HepG2 (cell line): Measurements from ENCODE around the gene MAP3K19. TPM values are rescaled to one million over a fixed set of nuclear protein-coding genes. Genes with fewer than 3 reads are reported as not detected.
A peak's percentile ranks its signal among the peaks of the same experiment; 100 is the strongest.

Experiments
- CCDC6 ChIP-seq: sonication (generic); formaldehyde crosslinking; IDR thresholded peaks from 2 replicates; pipeline ENCODE4 v1.8.1; 2022; ENCODE audit warnings: mild to moderate bottlenecking, missing genetic modification reagents, moderate library complexity
- HNRNPLL ChIP-seq: fragments of 200-400 bp; formaldehyde crosslinking; IDR thresholded peaks from 2 replicates; pipeline ENCODE4 v1.6.1; 2017; ENCODE audit warnings: mild to moderate bottlenecking, low read depth, low read length; ENCODE audit not compliant: poor library complexity, severe bottlenecking
- KLF12 ChIP-seq: sonication (generic); formaldehyde crosslinking; IDR thresholded peaks from 2 replicates; pipeline ENCODE4 v1.4.0; 2020; ENCODE audit warnings: missing genetic modification reagents, borderline replicate concordance
- MAF1 ChIP-seq: sonication (generic); formaldehyde crosslinking; IDR thresholded peaks from 2 replicates; pipeline ENCODE4 v1.5.0; 2020; ENCODE audit warnings: missing genetic modification reagents, borderline replicate concordance
- NPAS2 ChIP-seq: sonication (generic); formaldehyde crosslinking; IDR thresholded peaks from 2 replicates; pipeline ENCODE4 v1.8.0; 2022; ENCODE audit warnings: mild to moderate bottlenecking, missing genetic modification reagents, borderline replicate concordance
- PAF1 ChIP-seq: IDR thresholded peaks from 2 replicates; pipeline ENCODE4 v1.6.1; 2016; ENCODE audit warnings: missing genetic modification reagents, missing compliant biosample characterization
- SETDB1 ChIP-seq: sonication (generic); formaldehyde crosslinking; IDR thresholded peaks from 2 replicates; pipeline ENCODE4 v1.5.1; 2020; ENCODE audit warnings: missing genetic modification reagents, mild to moderate bottlenecking, borderline replicate concordance
- SP5 ChIP-seq: IDR thresholded peaks from 2 replicates; pipeline ENCODE4 v1.6.1; 2016; ENCODE audit warnings: low read depth, borderline replicate concordance
- TBL1XR1 ChIP-seq: fragments of 150-350 bp; IDR thresholded peaks from 2 replicates; pipeline ENCODE4 v1.6.1; 2014; ENCODE audit warnings: borderline replicate concordance, low read length; ENCODE audit not compliant: partially characterized antibody
- TCF12 ChIP-seq, 2 experiments: fragments of 450-650 bp in 1 of 2; sonication (generic) in 1 of 2; formaldehyde crosslinking in 1 of 2; IDR thresholded peaks; 2 replicates each; pipeline versions ENCODE4 v1.6.1 to v1.8.0; 2017 to 2022; ENCODE audit warnings: antibody characterized with exemption in 1 of 2, mild to moderate bottlenecking in 1 of 2, missing genetic modification reagents in 1 of 2, moderate library complexity in 1 of 2
- TP53 ChIP-seq: sonication (generic); formaldehyde crosslinking; conservative IDR thresholded peaks from 2 replicates; pipeline ENCODE4 v1.4.0; 2020; ENCODE audit warnings: missing genetic modification reagents
- U2AF1 ChIP-seq: fragments of 200-400 bp; formaldehyde crosslinking; optimal IDR thresholded peaks from 2 replicates; pipeline ENCODE3; 2017; ENCODE audit warnings: mild to moderate bottlenecking, low read depth, low read length
- ZBED4 ChIP-seq: sonication (generic); formaldehyde crosslinking; IDR thresholded peaks from 2 replicates; pipeline ENCODE4 v1.4.0; 2020; ENCODE audit warnings: missing genetic modification reagents, borderline replicate concordance
- ZBTB8A ChIP-seq: sonication (generic); formaldehyde crosslinking; IDR thresholded peaks from 2 replicates; pipeline ENCODE4 v1.4.0; 2020; ENCODE audit warnings: mild to moderate bottlenecking, low read depth, missing genetic modification reagents, borderline replicate concordance
- ZFP90 ChIP-seq: sonication (generic); formaldehyde crosslinking; IDR thresholded peaks from 2 replicates; pipeline ENCODE4 v1.8.0; 2022; ENCODE audit warnings: missing genetic modification reagents, mild to moderate bottlenecking, inconsistent platforms, borderline replicate concordance
- ZNF572 ChIP-seq: sonication (generic); formaldehyde crosslinking; IDR thresholded peaks from 2 replicates; pipeline ENCODE4 v1.5.1; 2020; ENCODE audit warnings: mild to moderate bottlenecking, missing genetic modification reagents
- ZNF749 ChIP-seq: sonication (generic); formaldehyde crosslinking; IDR thresholded peaks from 2 replicates; pipeline ENCODE4 v1.8.0; 2022; ENCODE audit warnings: mild to moderate bottlenecking, missing genetic modification reagents, moderate library complexity, borderline replicate concordance
- ZSCAN30 ChIP-seq: sonication (generic); formaldehyde crosslinking; IDR thresholded peaks from 2 replicates; pipeline ENCODE4 v1.5.0; 2020; ENCODE audit warnings: mild to moderate bottlenecking, missing genetic modification reagents
- ZSCAN9 ChIP-seq: IDR thresholded peaks from 2 replicates; pipeline ENCODE4 v1.6.1; 2016; ENCODE audit warnings: borderline replicate concordance
- polyA plus RNA-seq, 8 experiments: library from polyadenylated mRNA; depleted of rRNA in 3 of 8; stranded (reverse) in 7 of 8; unstranded in 1 of 8; fragments of >200 nt; fragmentation: Illumina TruSeq in 4 of 8; extraction: Trizol in 4 of 8; gene quantifications; 2 replicates each; pipeline versions ENCODE4 v1.2.1 to v1.2.3, GENCODE V29; 2011 to 2016; ENCODE audit warnings: low read depth in 4 of 8, missing spikeins in 1 of 8, mixed read lengths in 1 of 8; ENCODE audit not compliant: insufficient read depth in 1 of 8
- total RNA-seq, 5 experiments: library from RNA; depleted of rRNA; stranded (reverse); fragments of >200 nt; fragmentation: Illumina TruSeq; extraction: Trizol; gene quantifications; 2 replicates each; pipeline ENCODE4 v1.2.3, GENCODE V29; 2016; ENCODE audit warnings: low read depth in 1 of 5
- TF ChIP-seq, protein P1 (sequence below): sonication (generic); formaldehyde crosslinking; IDR thresholded peaks from 2 replicates; pipeline ENCODE4 v1.8.0; 2022; ENCODE audit warnings: mild to moderate bottlenecking, missing genetic modification reagents, moderate library complexity
- TF ChIP-seq, protein P2 (sequence below): IDR thresholded peaks from 2 replicates; pipeline ENCODE4 v1.6.1; 2016; ENCODE audit warnings: mild to moderate bottlenecking
- TF ChIP-seq, protein P3 (sequence below): sonication (generic); formaldehyde crosslinking; IDR thresholded peaks from 2 replicates; pipeline ENCODE4 v1.4.0; 2020; ENCODE audit warnings: mild to moderate bottlenecking, low read depth, missing genetic modification reagents

MAP3K19 gene
- total and polyA plus RNA-seq, 2 of the 13 experiments (the other 11 are each of a cell fraction or from before 2014, with no cell fraction given): not detected

GRCh38 chr2:135052042-135052876 is 5.0 kb upstream of the MAP3K19 start, which contains the start of gene RAB3GAP1 (continued):
- TF ChIP-seq HNRNPLL (peak; percentile 60), ZSCAN9 (CRISPR knock-in tag) (peak; percentile 18; the same call in 1 of the 2 replicates), ZSCAN30 (CRISPR knock-in tag) (no peak), ZBED4 (no peak), ZFP90 (CRISPR knock-in tag) (no peak; the same call in 1 of the 2 replicates), ZNF749 (CRISPR knock-in tag) (no peak), MAF1 (no peak), U2AF1 (no peak), PAF1 (CRISPR knock-in tag) (no peak), KLF12 (peak; percentile 76; the same call in 1 of the 2 replicates), NPAS2 (CRISPR knock-in tag) (no peak), ZNF572 (no peak), TP53 (CRISPR knock-in tag) (no peak), TBL1XR1 (no peak), SP5 (CRISPR knock-in tag) (0 out of 2 replicates have a peak, but pooled peaks have one; percentile 34), CCDC6 (no peak; the same call in 1 of the 2 replicates), TCF12 (IDR thresholded peaks at IDR 0.05) (no peak), TCF12 (CRISPR knock-in tag; IDR thresholded peaks at IDR 0.05) (no peak), SETDB1 (CRISPR knock-in tag) (no peak), ZBTB8A (CRISPR knock-in tag) (no peak)
- TF ChIP-seq, protein P1, sequence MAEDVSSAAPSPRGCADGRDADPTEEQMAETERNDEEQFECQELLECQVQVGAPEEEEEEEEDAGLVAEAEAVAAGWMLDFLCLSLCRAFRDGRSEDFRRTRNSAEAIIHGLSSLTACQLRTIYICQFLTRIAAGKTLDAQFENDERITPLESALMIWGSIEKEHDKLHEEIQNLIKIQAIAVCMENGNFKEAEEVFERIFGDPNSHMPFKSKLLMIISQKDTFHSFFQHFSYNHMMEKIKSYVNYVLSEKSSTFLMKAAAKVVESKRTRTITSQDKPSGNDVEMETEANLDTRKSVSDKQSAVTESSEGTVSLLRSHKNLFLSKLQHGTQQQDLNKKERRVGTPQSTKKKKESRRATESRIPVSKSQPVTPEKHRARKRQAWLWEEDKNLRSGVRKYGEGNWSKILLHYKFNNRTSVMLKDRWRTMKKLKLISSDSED: no peak
- TF ChIP-seq, protein P2, sequence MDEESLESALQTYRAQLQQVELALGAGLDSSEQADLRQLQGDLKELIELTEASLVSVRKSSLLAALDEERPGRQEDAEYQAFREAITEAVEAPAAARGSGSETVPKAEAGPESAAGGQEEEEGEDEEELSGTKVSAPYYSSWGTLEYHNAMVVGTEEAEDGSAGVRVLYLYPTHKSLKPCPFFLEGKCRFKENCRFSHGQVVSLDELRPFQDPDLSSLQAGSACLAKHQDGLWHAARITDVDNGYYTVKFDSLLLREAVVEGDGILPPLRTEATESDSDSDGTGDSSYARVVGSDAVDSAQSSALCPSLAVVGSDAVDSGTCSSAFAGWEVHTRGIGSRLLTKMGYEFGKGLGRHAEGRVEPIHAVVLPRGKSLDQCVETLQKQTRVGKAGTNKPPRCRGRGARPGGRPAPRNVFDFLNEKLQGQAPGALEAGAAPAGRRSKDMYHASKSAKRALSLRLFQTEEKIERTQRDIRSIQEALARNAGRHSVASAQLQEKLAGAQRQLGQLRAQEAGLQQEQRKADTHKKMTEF: peak; percentile 41; the same call in 1 of the 2 replicates
- TF ChIP-seq, protein P3, sequence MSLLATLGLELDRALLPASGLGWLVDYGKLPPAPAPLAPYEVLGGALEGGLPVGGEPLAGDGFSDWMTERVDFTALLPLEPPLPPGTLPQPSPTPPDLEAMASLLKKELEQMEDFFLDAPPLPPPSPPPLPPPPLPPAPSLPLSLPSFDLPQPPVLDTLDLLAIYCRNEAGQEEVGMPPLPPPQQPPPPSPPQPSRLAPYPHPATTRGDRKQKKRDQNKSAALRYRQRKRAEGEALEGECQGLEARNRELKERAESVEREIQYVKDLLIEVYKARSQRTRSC (CRISPR knock-in tag): no peak
